Colonic mucosa (tissue), 4 donors: ENCODE measurements around the gene GALNT15. TPM values are rescaled to one million over a fixed set of nuclear protein-coding genes. Genes with fewer than 3 reads are reported as not detected.

Experiments used
- DNase-seq: peaks from one replicate; pipeline ENCODE4 v3.0.0-alpha.2; 2020
- H3K27ac ChIP-seq: fragments of 200-600 bp; one replicate; pipeline ENCODE4 v1.8.0; 2021
- H3K27me3 ChIP-seq: fragments of 200-600 bp; one replicate; pipeline ENCODE4 v1.8.0; 2021
- H3K36me3 ChIP-seq: fragments of 200-600 bp; one replicate; pipeline ENCODE4 v1.8.0; 2021
- H3K4me1 ChIP-seq: fragments of 200-600 bp; one replicate; pipeline ENCODE4 v1.8.0; 2021; ENCODE audit warnings: mild to moderate bottlenecking
- H3K4me3 ChIP-seq: fragments of 200-600 bp; one replicate; pipeline ENCODE4 v1.8.0; 2021
- H3K9ac ChIP-seq, 2 donors: one replicate each; pipeline ENCODE4 v1.7.0; 2013; ENCODE audit warnings: control low read depth in 2 of 2, low read depth in 2 of 2, low read length in 2 of 2
- H3K9me3 ChIP-seq: fragments of 200-600 bp; one replicate; pipeline ENCODE4 v1.8.0; 2021
- intact Hi-C: fragments of 100-400 bp; cut with DNase I; formaldehyde crosslinking; loops from one replicate; pipeline ENCODE4 v1.14.1; 2022
- total RNA-seq, 2 donors: library from RNA; stranded (reverse); fragmentation: NEBNext Ultra II Directional in 1 of 2; extraction: Animal tissue kit (Norgen Biotek cat#: 25700) in 1 of 2; gene quantifications; one replicate each; pipeline ENCODE4 v1.2.1, GENCODE V29; 2021
- TF ChIP-seq, protein P1 (sequence below): fragments of 200-600 bp; IDR thresholded peaks from one replicate; pipeline ENCODE4 v1.8.0; 2022; ENCODE audit warnings: antibody characterized with exemption, mild to moderate bottlenecking
- donor health status: healthy.
- donor health status: DM: no; HTN: no; CAD: no.
- donor health status: DM: no; HTN: no; CAD: no.

Gene GALNT15
- total RNA-seq, 2 donors from 2014 or later: 2.1 to 4.5 TPM

- H3K36me3 ChIP-seq: no peaks in the 10 kb centered on the region
- H3K27ac ChIP-seq: no peak overlapping the region
- DNase-seq: no peak
- no peaks in the 10 kb centered on the region for H3K9me3 ChIP-seq
- TF ChIP-seq, protein P1, sequence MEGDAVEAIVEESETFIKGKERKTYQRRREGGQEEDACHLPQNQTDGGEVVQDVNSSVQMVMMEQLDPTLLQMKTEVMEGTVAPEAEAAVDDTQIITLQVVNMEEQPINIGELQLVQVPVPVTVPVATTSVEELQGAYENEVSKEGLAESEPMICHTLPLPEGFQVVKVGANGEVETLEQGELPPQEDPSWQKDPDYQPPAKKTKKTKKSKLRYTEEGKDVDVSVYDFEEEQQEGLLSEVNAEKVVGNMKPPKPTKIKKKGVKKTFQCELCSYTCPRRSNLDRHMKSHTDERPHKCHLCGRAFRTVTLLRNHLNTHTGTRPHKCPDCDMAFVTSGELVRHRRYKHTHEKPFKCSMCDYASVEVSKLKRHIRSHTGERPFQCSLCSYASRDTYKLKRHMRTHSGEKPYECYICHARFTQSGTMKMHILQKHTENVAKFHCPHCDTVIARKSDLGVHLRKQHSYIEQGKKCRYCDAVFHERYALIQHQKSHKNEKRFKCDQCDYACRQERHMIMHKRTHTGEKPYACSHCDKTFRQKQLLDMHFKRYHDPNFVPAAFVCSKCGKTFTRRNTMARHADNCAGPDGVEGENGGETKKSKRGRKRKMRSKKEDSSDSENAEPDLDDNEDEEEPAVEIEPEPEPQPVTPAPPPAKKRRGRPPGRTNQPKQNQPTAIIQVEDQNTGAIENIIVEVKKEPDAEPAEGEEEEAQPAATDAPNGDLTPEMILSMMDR: no peak
- no peaks in the 10 kb centered on the region for H3K27me3 ChIP-seq
- intact Hi-C loops: no loop called here
- no peak overlapping the region for H3K4me3 ChIP-seq
- H3K4me1 ChIP-seq: no peaks in the 10 kb centered on the region
- H3K9ac ChIP-seq: no peak overlapping the region
These were observed 6.3 kb upstream of the GALNT15 start for GRCh38 chr3:16168211-16168610.

DNA sequence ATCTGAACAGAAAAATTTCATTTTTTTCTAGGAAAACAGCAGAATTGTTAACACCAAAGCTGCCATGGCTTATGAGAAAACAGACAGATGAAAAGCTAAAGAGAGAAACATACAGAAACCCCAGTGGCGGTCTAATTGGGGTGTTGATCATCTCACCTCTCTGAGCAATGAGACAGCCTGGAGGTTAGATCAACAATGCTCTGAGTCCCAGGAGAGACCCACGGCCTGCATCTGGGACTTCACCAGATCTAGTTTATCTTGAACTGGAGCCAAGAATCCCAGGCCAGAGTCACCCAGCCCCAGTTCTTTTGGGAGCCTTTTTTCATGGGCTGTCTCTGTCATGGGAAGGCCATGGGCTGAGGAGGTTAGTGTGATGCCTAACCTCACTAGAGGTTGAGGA is 3.5 kb upstream of the GALNT15 start:
- H3K9ac ChIP-seq: no peak overlapping the region
- no peaks in the 10 kb centered on the region for H3K9me3 ChIP-seq
- DNase-seq: no peak
- no peaks in the 10 kb centered on the region for H3K36me3 ChIP-seq
- H3K27me3 ChIP-seq: no peaks in the 10 kb centered on the region
- intact Hi-C loops: no loop called here
- TF ChIP-seq, protein P1: no peak
- H3K4me3 ChIP-seq: no peak overlapping the region
- H3K4me1 ChIP-seq: no peaks in the 10 kb centered on the region
- H3K27ac ChIP-seq: no peak overlapping the region

- H3K4me3 ChIP-seq: no peak overlapping the region
- DNase-seq: no peak
- no peaks in the 10 kb centered on the region for H3K36me3 ChIP-seq
- no peaks in the 10 kb centered on the region for H3K27me3 ChIP-seq
- H3K27ac ChIP-seq: no peak overlapping the region
- no peak overlapping the region for H3K9ac ChIP-seq
- intact Hi-C loops: loop anchor here (2.0 kb wide), 1 partner anchor 117 kb away; no protein-coding TSS in a partner anchor
- TF ChIP-seq, protein P1: no peak
- H3K4me1 ChIP-seq: no peaks in the 10 kb centered on the region
- H3K9me3 ChIP-seq: no peaks in the 10 kb centered on the region
These were observed 2.7 kb upstream of the GALNT15 start for GRCh38 chr3:16171825-16172224.

GRCh38 chr3:16173283-16174025 is 1.0 kb upstream of the GALNT15 start:
- Histone ChIP-seq H3K4me1 (no peaks in the 10 kb centered on the region), H3K9me3 (no peaks in the 10 kb centered on the region), H3K9ac (no peak overlapping the region), H3K27ac (no peak overlapping the region), H3K4me3 (no peak overlapping the region), H3K36me3 (no peaks in the 10 kb centered on the region), H3K27me3 (no peaks in the 10 kb centered on the region)
- TF ChIP-seq, protein P1: no peak
- intact Hi-C loops: loop anchor here (2.0 kb wide), 1 partner anchor 119 kb away; no protein-coding TSS in a partner anchor
- no peak for DNase-seq

- intact Hi-C loops: no loop called here
- Histone ChIP-seq H3K36me3 (no peaks in the 10 kb centered on the region), H3K27me3 (no peaks in the 10 kb centered on the region), H3K4me1 (no peaks in the 10 kb centered on the region), H3K9me3 (no peaks in the 10 kb centered on the region), H3K27ac (no peak overlapping the region), H3K9ac (no peak overlapping the region), H3K4me3 (no peak overlapping the region)
- DNase-seq: no peak
- TF ChIP-seq, protein P1: no peak
These were observed 489 bp upstream of the GALNT15 start for GRCh38 chr3:16174026-16174355.
